DMS 273 (cell line): ENCODE data around the gene ATG2A.
A peak's percentile ranks its signal among the peaks of the same experiment; 100 is the strongest.

Experiments
- DNase-seq: peaks from one replicate; lab custom pipeline; 2025; ENCODE audit not compliant: unreplicated experiment; lab: John Stamatoyannopoulos, UW

The ATG2A gene

GRCh38 chr11:64888406-64888728 lies 28.6 kb downstream of the ATG2A start:
- DNase-seq: no peak

GRCh38 chr11:64887757-64888405 lies 29.1 kb downstream of the ATG2A start:
- DNase-seq: peak; percentile 84

- DNase-seq: no peak
Measured at GRCh38 chr11:64887234-64887756, 29.7 kb downstream of the ATG2A start.

- no peak for DNase-seq
Measured at GRCh38 chr11:64885367-64886286, 31.4 kb downstream of the ATG2A start.

- no peak for DNase-seq
Measured at GRCh38 chr11:64884019-64884418, 33.0 kb downstream of the ATG2A start.

- no peak for DNase-seq
Measured at GRCh38 chr11:64883575-64883974, 33.4 kb downstream of the ATG2A start.

- no peak for DNase-seq
Measured at GRCh38 chr11:64882243-64882642, 34.8 kb downstream of the ATG2A start.

GRCh38 chr11:64881476-64881875 lies 35.5 kb downstream of the ATG2A start:
- DNase-seq: no peak

- no peak for DNase-seq
Measured at GRCh38 chr11:64880240-64881001, 36.6 kb downstream of the ATG2A start.

- no peak for DNase-seq
Measured at GRCh38 chr11:64879244-64879900, 37.6 kb downstream of the ATG2A start.

DNA sequence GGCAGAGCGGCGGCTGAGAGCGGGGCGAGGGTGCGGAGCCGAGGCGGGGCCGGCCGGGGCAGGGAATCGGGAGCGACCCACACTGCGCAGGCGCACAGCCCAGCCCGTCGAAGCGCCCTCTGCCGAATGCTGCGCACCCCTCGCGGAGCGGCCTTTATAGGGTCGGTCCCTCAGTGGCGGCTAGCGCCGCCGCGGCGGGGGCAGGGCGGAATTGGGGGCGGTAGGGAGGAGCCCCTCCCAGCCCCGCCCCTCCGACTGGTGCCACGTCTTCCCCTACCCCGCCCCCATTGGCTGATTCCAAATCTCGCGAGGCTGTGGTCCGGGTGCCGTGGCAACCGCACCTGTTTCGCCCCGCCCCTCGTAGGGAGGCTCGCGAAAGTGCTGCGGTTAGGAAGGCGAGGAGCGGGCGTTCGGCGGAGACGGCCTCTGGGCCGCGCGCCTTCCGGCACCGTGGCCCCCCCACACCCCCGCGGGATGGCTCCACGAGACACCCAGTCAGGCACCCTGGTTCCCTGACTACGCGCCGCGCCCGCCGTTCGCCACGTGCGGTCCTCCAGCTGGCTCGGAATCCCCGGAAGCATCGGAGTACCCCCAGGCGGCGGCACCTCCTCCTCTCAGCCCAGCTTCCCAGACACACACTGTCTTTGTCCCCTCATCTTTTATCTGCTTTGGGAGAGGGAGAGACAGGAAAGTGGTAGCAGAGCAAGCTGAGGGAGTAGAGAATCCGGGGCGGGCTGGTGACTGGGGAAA lies 38.3 kb downstream of the ATG2A start, which contains the start of gene EHD1:
Gene EHD1, minus strand, starts transcription at position 128 of the 750 bp plus-strand sequence. CDS start 157 bp downstream, outside the sequence.
- peak; percentile 99 for DNase-seq

GRCh38 chr11:64878223-64878493 lies 38.9 kb downstream of the ATG2A start:
- DNase-seq: no peak

DNA sequence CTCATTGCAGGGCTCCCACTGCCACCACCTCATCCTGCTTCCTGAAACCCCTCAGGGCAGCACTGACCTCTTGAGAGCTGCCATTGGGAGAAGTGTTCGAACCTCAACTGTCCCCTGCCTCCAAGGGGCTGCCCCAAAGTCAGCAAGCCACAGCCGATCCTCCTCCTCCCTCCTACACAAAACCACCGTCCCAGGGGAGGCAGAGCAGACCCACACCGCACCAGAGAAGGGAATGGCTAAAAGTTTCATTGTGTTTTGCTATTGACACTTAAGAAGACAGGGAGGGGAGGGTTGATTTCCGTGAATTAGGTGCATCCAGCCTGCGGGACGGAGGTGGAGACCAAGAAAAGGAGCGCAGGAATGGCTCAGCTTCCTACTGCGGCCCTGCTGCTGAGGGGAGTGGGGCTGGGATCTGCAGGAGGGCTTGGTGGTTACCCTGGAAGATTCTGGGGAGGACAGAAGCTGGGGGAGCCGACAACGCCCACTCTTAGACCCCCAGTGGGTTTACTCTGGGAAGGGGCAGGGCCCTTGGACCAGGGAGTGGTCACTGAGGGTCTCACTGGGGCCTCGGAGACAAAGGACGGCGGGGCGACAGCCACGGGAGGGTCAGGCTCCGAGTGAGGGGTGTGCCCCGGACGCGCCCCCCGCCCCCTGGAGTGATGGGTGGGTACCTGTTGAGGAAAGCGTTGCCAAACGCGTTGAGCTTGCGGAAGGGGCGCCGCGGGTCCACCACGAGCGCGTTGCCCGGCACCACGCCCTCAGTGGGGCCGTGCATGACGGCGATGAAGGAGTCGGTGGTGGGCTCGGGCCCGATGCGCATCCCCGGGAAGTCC lies 39.4 kb downstream of the ATG2A start:
- DNase-seq: peak; percentile 49

- no peak for DNase-seq
Measured at GRCh38 chr11:64876835-64877341, 40.1 kb downstream of the ATG2A start.

GRCh38 chr11:64876229-64876750 lies 40.7 kb downstream of the ATG2A start:
- DNase-seq: no peak

GRCh38 chr11:64875369-64876228 lies 41.4 kb downstream of the ATG2A start:
- DNase-seq: no peak

DNA sequence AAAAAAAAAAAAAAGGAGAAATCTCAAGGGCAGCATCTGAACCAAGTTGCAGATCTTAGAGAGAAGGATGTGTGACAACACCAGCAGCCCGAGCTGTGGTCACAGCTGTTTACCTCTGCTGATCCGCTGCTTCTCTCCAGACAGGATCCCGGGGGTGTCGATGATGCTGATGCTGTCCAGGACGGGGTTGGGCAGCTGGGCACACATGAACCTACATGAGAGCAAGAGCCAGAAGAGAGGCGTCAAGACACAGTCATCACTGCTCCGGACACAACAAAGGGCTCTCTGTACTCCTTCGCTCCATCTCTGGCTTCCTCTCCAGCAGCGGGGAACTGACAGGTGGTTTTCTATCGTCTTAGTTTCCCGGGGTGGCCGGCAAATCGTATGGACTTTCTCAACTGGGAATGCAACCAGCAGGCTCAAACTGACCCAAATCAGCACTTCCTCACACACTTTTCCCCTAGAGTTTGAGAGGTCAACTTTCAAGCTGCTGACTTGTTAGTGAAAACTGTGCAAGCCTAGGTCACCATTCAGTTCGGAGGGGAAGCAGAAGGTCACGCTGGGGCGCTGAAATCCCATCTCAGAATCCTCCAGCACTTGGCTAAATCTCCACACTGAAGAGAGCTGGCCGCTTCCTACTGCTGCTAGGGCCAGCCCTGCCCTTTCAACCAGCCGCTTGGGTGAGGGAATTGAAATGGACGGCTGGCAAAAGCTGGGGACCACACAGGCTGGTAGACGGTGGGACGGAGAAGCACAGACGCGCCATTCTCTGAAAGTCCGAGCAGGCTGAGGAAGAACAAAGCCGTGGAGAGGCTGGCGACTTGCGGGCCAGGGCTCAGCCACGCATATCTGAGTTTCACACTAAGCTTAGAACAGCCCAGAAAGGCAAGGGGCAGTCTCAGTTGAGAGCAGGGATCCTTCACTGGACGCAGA lies 42.4 kb downstream of the ATG2A start:
- no peak for DNase-seq
